Femur (tissue), 1 donor: ENCODE data around the gene DGUOK.
"Not testable (repeated sequence)": the region's sequence is repeated elsewhere in the genome, so short reads cannot be mapped to it uniquely, and the experiment has no call there.

ENCODE experiments used
- DNase-seq: peaks from one replicate; pipeline ENCODE4 v3.0.0-alpha.2; 2017

Gene DGUOK

GRCh38 chr2:73902284-73902683, 24.4 kb upstream of the DGUOK start:
- no peak for DNase-seq

GRCh38 chr2:73903313-73903712, 23.4 kb upstream of the DGUOK start:
- no peak for DNase-seq

DNA sequence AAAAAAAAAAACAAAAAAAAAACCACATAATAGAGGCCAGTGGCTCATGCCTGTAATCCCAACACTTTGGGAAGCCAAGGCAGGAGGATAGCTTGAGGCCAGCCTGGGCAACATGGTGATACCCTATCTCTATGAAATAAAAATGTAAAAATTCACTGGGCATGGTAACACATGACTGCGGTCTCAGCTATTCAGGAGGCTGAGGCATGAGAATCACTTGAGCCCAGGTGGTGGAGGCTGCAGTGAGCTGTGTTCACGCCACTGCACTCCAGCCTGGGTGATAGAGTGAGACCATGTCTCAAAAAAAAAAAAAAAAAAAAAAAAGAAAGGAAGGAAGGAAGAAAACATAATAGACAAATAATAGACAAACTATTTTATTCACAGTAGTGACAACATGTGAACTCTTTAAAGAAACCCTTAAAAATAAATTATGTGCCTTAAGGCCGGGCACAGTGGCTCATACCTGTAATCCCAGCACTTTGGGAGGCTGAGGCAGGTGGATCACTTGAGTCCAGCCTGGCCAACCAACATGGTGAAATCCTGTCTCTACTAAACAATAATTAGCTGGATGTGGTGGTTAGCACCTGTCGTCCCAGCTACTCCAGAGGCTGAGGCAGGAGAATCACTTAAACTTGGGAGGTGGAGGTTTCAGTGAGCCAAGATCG, 22.6 kb upstream of the DGUOK start:
- DNase-seq: not testable (repeated sequence)

GRCh38 chr2:73904952-73905351, 21.7 kb upstream of the DGUOK start:
- DNase-seq: no peak

DNA sequence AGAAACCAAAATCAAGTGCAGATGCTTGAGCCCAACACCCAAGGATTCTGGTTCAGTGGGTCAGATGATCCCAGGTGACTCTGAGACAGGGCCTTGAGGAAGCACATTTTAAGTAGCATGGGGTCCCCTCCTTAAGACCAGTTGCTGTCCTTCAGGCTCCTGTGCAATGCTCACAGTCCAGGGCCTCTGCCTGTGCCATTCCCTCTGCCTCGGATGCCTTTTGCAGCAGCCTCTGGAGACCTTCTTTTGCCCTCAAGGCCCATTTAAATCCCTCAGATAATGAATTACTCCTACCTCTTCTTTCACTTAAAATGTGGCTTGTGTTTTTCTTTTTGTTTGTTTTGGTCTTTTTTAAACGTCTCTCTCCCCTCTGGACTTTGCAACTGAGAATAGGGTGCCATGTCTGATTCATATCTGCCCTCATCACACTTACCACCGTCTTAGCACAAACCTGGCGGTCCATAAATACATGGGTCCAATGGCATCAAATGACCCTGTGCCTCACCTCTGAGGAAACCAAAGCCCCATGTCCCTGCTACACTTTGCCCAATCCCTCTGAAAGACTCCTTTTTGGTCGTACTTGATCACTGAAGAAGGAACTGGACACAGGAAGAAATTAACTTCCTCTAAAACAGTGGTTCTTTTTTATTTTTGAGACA, 19.7 kb upstream of the DGUOK start:
- no peak for DNase-seq

DNA sequence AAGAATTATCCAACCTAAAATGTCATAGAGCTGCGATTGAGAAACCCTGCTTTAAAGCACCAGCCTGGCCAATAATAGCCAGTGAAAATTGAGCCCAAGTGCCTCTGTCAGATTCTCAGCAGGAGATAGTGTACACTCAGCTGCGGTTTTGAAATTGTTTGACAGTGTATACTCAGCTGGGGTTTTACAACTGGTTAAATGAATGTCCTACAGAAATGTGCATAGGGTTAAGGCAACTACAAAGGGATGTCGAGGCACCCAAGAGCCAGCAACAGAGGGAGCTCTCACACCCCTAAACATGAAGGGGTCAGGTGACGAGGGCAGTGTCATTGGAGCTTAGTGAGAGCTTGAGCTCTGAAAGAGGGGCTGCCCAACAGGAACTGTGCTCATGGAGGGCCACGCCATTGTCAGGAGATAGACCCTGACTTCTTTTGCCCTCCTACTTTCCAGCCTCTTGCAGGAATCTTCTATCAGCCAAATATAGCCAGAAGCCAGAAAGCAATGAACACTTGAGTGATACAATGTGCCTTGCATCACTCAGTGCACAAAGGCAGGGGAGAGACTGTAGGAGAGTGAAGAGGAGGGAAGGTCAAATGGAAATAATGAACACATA, 18.7 kb upstream of the DGUOK start:
- DNase-seq: no peak

GRCh38 chr2:73908689-73909652, 17.7 kb upstream of the DGUOK start:
- DNase-seq: no peak

- no peak for DNase-seq
Observed at GRCh38 chr2:73910873-73911547, 15.7 kb upstream of the DGUOK start.

DNA sequence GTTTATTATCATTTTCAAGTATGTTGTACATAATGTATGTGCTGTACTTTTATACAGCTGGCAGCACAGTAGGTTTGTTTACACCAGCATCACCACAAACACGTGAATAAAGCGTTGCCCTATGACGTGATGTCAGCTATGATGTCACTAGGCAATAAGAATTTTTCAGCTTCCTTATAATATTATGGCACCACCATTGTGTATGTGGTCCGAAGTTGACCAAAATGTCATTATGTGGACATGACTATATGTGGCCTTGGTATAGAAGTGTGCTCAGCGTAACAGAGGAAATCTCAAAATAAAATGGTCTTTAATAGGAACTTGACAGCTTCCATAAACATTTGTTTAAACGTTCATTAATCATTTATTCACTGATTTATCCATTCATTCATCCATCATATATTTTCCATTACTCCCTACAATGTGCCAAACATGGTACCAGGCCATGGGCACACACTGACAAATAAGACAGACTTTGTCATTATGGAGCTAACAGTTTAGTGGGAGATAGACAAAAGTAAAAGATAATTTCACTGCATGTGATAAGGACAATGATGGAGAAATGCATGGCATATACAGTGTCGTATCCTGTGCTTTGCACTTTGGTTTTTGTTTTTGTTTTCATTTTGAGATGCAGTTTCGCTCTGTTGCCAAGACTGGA, 15.0 kb upstream of the DGUOK start:
- no peak for DNase-seq

DNA sequence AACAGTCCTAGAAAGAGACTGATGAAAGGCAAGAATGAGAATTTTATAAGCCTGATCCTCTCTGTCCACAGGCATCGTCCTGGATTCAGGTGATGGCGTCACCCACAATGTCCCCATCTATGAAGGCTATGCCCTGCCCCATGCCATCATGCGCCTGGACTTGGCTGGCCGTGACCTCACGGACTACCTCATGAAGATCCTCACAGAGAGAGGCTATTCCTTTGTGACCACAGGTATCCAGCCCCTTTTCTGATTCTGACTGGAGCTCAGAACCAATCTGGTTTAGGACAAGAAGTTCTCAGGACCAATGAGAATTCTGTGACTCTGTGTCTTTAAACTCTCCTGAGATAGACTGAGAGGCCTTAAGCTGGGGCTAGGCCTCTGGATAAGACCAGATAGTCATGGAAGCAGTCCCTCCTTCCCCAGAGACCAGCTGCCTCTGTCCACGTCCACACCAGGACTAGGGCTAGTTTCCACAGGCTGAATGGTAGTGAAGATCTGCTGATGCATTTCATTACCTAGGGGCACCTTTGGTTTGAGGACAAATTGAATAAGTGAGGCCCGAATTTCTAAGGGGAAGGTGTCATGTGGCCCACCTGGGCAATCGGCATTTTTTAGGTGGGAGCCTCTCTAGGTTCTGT, 13.1 kb upstream of the DGUOK start:
- no peak for DNase-seq

DNA sequence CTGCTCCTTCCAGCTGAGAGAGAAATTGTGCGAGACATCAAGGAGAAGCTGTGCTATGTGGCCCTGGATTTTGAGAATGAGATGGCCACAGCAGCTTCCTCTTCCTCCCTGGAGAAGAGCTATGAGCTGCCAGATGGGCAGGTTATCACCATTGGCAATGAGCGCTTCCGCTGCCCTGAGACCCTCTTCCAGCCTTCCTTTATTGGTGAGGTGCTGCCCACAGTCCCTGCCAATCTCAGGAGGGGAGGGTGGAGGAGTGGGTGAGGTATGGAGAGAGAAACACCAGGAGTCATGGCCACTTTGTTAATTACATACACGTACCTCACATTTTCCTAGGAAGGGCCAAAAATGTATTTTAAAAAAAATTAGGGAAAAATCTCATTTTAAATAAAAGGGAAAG, 12.0 kb upstream of the DGUOK start:
- no peak for DNase-seq

DNA sequence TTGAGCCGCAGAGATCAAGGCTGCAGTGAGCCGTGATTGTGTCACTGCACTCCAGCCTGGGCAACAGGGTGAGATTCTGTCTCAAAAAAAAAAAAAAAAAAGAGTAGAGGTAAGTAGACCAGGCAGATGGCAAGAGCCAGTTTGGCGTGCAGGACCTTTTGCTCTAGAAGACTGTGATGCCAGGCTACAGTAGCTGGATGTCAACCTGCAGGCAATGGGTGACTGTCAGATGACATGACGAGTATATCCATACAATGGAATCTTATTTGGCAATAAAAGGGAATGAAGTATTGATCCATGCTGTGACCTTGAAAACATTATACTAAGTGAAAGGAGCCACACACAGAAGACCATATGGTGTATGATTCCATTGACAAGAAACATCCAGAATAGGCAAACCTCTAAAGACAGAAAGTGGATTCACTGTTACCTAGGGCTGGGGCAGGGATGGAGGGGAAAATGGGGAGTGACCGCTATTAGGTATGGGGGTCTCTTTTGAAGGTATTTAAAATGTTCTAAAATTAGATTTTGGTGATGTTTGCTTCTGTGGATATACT, 11.2 kb upstream of the DGUOK start:
- DNase-seq: no peak

GRCh38 chr2:73916666-73917065, 10.0 kb upstream of the DGUOK start:
- DNase-seq: no peak

DNA sequence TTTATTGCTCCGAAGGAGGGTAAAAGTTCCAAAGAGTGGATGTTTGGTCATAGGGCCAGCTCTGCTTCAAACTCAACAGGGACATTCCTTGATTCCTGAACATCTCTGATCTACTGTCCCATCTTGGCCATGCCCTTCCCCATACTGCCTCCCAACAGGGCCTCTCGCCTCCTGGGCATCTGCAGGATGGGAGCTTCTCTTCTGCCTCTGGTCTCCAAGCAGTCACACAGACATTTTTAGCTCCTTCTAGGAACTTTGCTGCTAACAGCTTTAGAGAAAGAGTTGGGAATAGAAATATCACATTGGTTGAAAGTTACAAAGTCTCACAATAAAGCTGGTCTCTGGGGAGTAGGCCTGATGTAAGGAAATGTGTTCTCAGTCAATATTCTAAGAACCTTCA, 9.4 kb upstream of the DGUOK start:
- no peak for DNase-seq

DNA sequence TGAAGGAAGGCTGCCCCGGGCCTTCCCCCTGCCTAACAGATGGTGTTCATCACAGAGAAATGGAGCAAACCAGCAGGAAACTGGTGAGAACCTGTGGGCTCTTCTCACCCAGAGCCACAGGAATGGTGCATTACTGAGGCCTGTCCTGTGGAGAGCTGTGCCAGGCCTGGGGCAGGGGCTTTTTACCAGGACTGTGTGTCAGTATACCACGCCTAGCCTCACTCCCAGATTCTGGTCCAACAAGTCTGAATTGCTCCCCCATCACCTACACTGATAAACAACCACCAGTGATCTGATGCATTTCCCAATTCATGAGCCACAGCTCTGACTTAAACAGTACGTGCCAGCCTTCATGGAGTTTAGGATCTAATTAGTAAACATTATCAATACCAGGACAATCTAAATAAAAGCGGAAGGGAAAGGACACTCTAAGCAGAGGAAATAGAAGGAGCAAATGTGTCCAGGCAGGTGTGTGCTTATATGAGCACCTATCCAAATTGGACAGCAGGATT, 8.9 kb upstream of the DGUOK start:
- DNase-seq: no peak

DNA sequence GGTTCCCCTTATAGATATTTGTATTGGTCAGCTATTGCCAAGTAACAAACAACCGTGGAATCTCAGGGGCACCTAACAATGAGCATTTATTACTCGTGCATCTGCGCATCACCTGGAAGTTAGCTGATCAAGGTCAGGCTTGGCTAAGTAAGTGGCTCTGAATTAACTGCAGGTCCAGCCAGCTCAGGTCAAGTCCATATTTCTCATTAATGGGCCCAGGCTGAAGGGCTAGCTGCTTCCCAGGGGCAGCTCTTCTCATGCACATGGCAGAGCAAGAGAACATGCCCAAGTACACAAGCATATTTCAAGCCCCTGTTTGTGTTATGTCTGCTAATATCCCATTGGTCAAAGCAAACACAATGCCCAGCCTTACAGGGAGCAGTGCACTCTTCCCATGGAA, 7.8 kb upstream of the DGUOK start:
- DNase-seq: no peak

DNA sequence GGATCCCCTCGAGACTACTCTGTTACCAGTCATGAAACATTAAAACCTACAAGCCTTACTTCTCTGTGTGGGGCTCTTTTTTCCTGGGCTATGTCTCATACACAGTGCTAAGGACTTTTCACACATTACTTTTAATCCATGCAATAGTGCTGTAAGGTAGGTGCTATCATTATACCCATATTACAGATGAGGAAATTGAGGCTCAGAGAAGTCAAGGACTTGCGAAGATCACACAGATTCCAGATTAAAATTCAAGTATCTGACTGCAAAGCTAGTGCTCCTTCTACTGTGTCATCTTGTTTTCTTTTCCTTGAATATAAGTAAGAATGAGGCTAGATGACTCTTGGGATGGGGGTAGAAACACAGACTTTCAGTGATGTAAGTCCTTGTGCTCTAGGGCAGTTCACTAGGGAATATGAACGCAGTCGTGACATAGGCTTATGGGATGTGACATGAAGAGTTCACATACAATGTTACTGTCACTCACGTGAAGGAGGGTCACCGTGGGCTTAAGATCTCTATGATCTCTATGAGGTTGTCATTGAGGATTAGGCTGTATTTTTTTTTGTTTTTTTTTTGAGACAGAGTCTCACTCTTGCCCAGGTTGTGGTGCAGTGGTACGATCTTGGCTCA, 7.0 kb upstream of the DGUOK start:
- DNase-seq: no peak

GRCh38 chr2:73920577-73921545, 5.8 kb upstream of the DGUOK start:
- no peak for DNase-seq

GRCh38 chr2:73921581-73921980, 5.1 kb upstream of the DGUOK start:
- no peak for DNase-seq
